HG03135 (cell line): Measurements from ENCODE around the gene SPECC1.
A peak's percentile ranks its signal among the peaks of the same experiment; 100 is the strongest.
"Not testable (repeated sequence)": the region's sequence is repeated elsewhere in the genome, so short reads cannot be mapped to it uniquely, and the experiment has no call there.

Experiments used
- ATAC-seq: cut with Tn5 transposase; IDR thresholded peaks from one replicate; pipeline ENCODE4 v1.9.1; 2021; ENCODE audit warnings: mild to moderate bottlenecking, moderate library complexity; ENCODE audit not compliant: unreplicated experiment

Gene SPECC1

GRCh38 chr17:20009302-20010098, at the start of gene SPECC1:
TSS of gene SPECC1 (plus strand) at chr17:20009359. CDS start at chr17:20096652, 87,293 bp downstream.
- peak; percentile 97 for ATAC-seq

- ATAC-seq = not testable (repeated sequence)
These were observed 46.2 kb upstream of the SPECC1 start for GRCh38 chr17:19962954-19963353.

GRCh38 chr17:19973156-19973555, 36.0 kb upstream of the SPECC1 start:
- no peak for ATAC-seq

- no peak for ATAC-seq
These were observed 33.6 kb upstream of the SPECC1 start for GRCh38 chr17:19975601-19976000.

GRCh38 chr17:19977293-19978208, 31.6 kb upstream of the SPECC1 start, which contains the start of gene AKAP10:
TSS of gene AKAP10 (minus strand) at chr17:19977828. CDS start at chr17:19977679, 149 bp downstream.
- ATAC-seq = peak; percentile 83

- ATAC-seq = peak; percentile 24
These were observed 30.9 kb upstream of the SPECC1 start for GRCh38 chr17:19978209-19978802.

GRCh38 chr17:19978805-19979211, 30.4 kb upstream of the SPECC1 start:
- no peak for ATAC-seq

- no peak for ATAC-seq
These were observed 29.0 kb upstream of the SPECC1 start for GRCh38 chr17:19979917-19980770.

GRCh38 chr17:19986941-19987861, 22.0 kb upstream of the SPECC1 start:
- ATAC-seq = no peak

- ATAC-seq = no peak
These were observed 21.3 kb upstream of the SPECC1 start for GRCh38 chr17:19987897-19988296.

GRCh38 chr17:19991252-19991885, 17.8 kb upstream of the SPECC1 start:
- ATAC-seq = no peak

- ATAC-seq = peak; percentile 95
These were observed 16.1 kb upstream of the SPECC1 start for GRCh38 chr17:19992803-19993713.

GRCh38 chr17:19996086-19996485, 13.1 kb upstream of the SPECC1 start:
- no peak for ATAC-seq

GRCh38 chr17:19996502-19996901, 12.7 kb upstream of the SPECC1 start:
- no peak for ATAC-seq

- peak; percentile 15 for ATAC-seq
These were observed 712 bp upstream of the SPECC1 start for GRCh38 chr17:20008242-20009051.

- ATAC-seq = peak; percentile 37
These were observed 182 bp upstream of the SPECC1 start for GRCh38 chr17:20009052-20009301.
